HepG2 (cell line): ENCODE results near the gene MED9. TPM values are rescaled to one million over a fixed set of nuclear protein-coding genes. Genes with fewer than 3 reads are reported as not detected.

Source experiments
- EED ChIP-seq: sonication (generic); formaldehyde crosslinking; IDR thresholded peaks from 2 replicates; pipeline ENCODE4 v1.5.0; 2020; ENCODE audit warnings: mild to moderate bottlenecking, missing genetic modification reagents
- FOSL2 ChIP-seq: sonication (generic); formaldehyde crosslinking; IDR thresholded peaks from 2 replicates; pipeline ENCODE4 v1.4.0; 2020; ENCODE audit warnings: missing genetic modification reagents
- FOXA3 ChIP-seq: IDR thresholded peaks from 2 replicates; pipeline ENCODE4 v1.6.1; 2016; ENCODE audit warnings: missing genetic modification reagents, missing compliant biosample characterization
- IRF9 ChIP-seq: sonication (generic); formaldehyde crosslinking; IDR thresholded peaks from 2 replicates; pipeline ENCODE4 v1.8.0; 2022; ENCODE audit warnings: missing genetic modification reagents, mild to moderate bottlenecking, borderline replicate concordance
- KLF11 ChIP-seq: IDR thresholded peaks from 2 replicates; pipeline ENCODE4 v1.6.1; 2016; ENCODE audit warnings: missing compliant biosample characterization
- MTF2 ChIP-seq: sonication (generic); formaldehyde crosslinking; IDR thresholded peaks from 2 replicates; pipeline ENCODE4 v1.5.0; 2020; ENCODE audit warnings: missing genetic modification reagents, borderline replicate concordance
- RFX1 ChIP-seq: fragments of 450-650 bp; IDR thresholded peaks from 2 replicates; pipeline ENCODE4 v1.6.1; 2017
- SKI ChIP-seq: fragments of 450-650 bp; IDR thresholded peaks from one replicate; pipeline ENCODE4 v1.6.1; 2018; ENCODE audit warnings: mild to moderate bottlenecking; ENCODE audit not compliant: partially characterized antibody
- SMAD3 ChIP-seq: sonication (generic); formaldehyde crosslinking; IDR thresholded peaks from 2 replicates; pipeline ENCODE4 v1.4.0; 2020; ENCODE audit warnings: missing genetic modification reagents
- SOX5 ChIP-seq: IDR thresholded peaks from 2 replicates; pipeline ENCODE4 v1.6.1; 2016; ENCODE audit warnings: borderline replicate concordance
- TFE3 ChIP-seq: IDR thresholded peaks from 2 replicates; pipeline ENCODE4 v1.6.1; 2016
- TRAFD1 ChIP-seq: sonication (generic); formaldehyde crosslinking; IDR thresholded peaks from 2 replicates; pipeline ENCODE4 v1.5.1; 2020; ENCODE audit warnings: missing genetic modification reagents, mild to moderate bottlenecking, borderline replicate concordance
- ZNF101 ChIP-seq: sonication (generic); formaldehyde crosslinking; IDR thresholded peaks from 2 replicates; pipeline ENCODE4 v1.4.0; 2020; ENCODE audit warnings: mild to moderate bottlenecking, low read depth, missing genetic modification reagents, borderline replicate concordance
- ZNF263 ChIP-seq: sonication (generic); formaldehyde crosslinking; IDR thresholded peaks from 2 replicates; pipeline ENCODE4 v1.4.0; 2020; ENCODE audit warnings: missing genetic modification reagents
- ZNF605 ChIP-seq: sonication (generic); formaldehyde crosslinking; IDR thresholded peaks from 2 replicates; pipeline ENCODE4 v1.8.0; 2022; ENCODE audit warnings: mild to moderate bottlenecking, missing genetic modification reagents
- ZNF614 ChIP-seq: IDR thresholded peaks from 2 replicates; pipeline ENCODE4 v1.6.1; 2018; ENCODE audit warnings: missing biosample characterization, missing genetic modification reagents, inconsistent platforms, borderline replicate concordance
- ZNF709 ChIP-seq: sonication (generic); formaldehyde crosslinking; IDR thresholded peaks from 2 replicates; pipeline ENCODE4 v1.5.0; 2020; ENCODE audit warnings: mild to moderate bottlenecking, missing genetic modification reagents
- ZNF770 ChIP-seq: sonication (generic); formaldehyde crosslinking; IDR thresholded peaks from 2 replicates; pipeline ENCODE4 v1.5.0; 2020; ENCODE audit warnings: mild to moderate bottlenecking, missing genetic modification reagents
- ZNF792 ChIP-seq: IDR thresholded peaks from 2 replicates; pipeline ENCODE4 v1.6.1; 2016
- ZNF839 ChIP-seq: sonication (generic); formaldehyde crosslinking; IDR thresholded peaks from 2 replicates; pipeline ENCODE4 v1.4.0; 2020; ENCODE audit warnings: missing genetic modification reagents, mild to moderate bottlenecking, borderline replicate concordance
- polyA plus RNA-seq, 8 experiments: library from polyadenylated mRNA; depleted of rRNA in 3 of 8; stranded (reverse) in 7 of 8; unstranded in 1 of 8; fragments of >200 nt; fragmentation: Illumina TruSeq in 4 of 8; extraction: Trizol in 4 of 8; gene quantifications; 2 replicates each; pipeline versions ENCODE4 v1.2.1 to v1.2.3, GENCODE V29; 2011 to 2016; ENCODE audit warnings: low read depth in 4 of 8, missing spikeins in 1 of 8, mixed read lengths in 1 of 8; ENCODE audit not compliant: insufficient read depth in 1 of 8
- total RNA-seq, 5 experiments: library from RNA; depleted of rRNA; stranded (reverse); fragments of >200 nt; fragmentation: Illumina TruSeq; extraction: Trizol; gene quantifications; 2 replicates each; pipeline ENCODE4 v1.2.3, GENCODE V29; 2016; ENCODE audit warnings: low read depth in 1 of 5
- TF ChIP-seq, protein P1 (sequence below): sonication (generic); formaldehyde crosslinking; IDR thresholded peaks from 2 replicates; pipeline ENCODE4 v1.8.1; 2023; ENCODE audit warnings: missing genetic modification reagents, inconsistent platforms, borderline replicate concordance

The MED9 gene
- total and polyA plus RNA-seq, 2 of the 13 experiments (the other 11 are each of a cell fraction or from before 2014, with no cell fraction given): 11.9 to 15.1 TPM

DNA sequence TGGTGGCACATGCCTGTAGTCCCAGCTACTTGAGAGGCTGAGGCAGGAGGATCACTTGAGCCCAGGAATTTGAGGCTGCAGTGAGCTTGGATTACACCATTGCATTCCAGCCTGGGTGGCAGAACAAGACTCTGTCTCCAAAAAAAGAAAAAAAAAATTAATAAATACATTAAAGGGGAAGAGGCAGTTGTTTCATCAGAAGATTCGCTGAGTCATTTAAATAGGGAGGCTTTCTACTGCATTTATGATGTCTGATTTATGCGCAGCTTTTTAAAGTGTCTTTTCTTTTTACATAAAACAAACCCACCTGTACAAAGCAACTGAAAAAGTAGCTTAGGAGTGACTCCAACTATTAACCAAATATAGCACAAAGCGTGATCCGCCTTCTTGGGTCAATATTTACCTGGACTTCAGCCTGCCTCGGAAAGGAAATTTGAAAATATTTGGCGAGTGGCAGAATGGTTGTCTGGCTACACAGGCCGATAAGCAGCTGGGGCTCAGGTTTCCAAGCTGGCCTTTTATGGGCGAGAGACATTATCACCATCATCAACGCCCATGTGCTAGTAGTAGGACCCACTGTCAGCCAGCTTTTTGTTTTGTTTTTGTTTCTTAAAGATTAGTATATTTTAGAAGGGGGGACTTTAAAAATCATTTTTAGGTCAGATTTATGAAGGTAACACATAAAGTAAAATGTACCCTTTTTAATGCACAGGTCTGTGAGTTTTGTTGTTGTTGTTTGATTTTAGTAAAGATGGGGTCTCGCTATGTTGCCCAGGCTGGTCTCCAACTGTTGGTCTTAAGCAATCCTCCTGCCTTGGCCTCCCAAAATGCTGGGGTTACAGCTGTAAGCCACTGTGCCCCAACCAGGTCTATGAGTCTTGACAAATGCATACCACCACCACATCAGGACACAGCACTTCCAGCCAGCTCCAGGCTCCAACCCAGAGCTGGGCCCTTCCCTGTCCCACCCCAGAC is 61.9 kb downstream of the MED9 start (continued):
- TF ChIP-seq MTF2: no peak
- no peak for TF ChIP-seq ZNF101 (CRISPR knock-in tag)
- no peak for TF ChIP-seq EED
- peak; percentile 96 for TF ChIP-seq SKI
- TF ChIP-seq FOSL2 (CRISPR knock-in tag): peak; percentile 81
- TF ChIP-seq ZNF263 (CRISPR knock-in tag): peak; percentile 52; the same call in 1 of the 2 replicates
- no peak for TF ChIP-seq TRAFD1 (CRISPR knock-in tag)
- peak; percentile 94 for TF ChIP-seq SOX5
- 0 out of 2 replicates have a peak, but pooled peaks have one; percentile 62 for TF ChIP-seq ZNF792 (CRISPR knock-in tag)
- no peak for TF ChIP-seq IRF9 (CRISPR knock-in tag)
- no peak for TF ChIP-seq ZNF709
- TF ChIP-seq ZNF605: 0 out of 2 replicates have a peak, but pooled peaks have one; percentile 42
- peak; percentile 100 for TF ChIP-seq ZNF770 (CRISPR knock-in tag)
- peak; percentile 41; the same call in 1 of the 2 replicates for TF ChIP-seq RFX1
- peak; percentile 64; the same call in 1 of the 2 replicates for TF ChIP-seq KLF11 (CRISPR knock-in tag)
- TF ChIP-seq TFE3 (CRISPR knock-in tag): peak; percentile 89
- TF ChIP-seq FOXA3 (CRISPR knock-in tag): peak; percentile 99
- peak; percentile 76; the same call in 1 of the 2 replicates for TF ChIP-seq ZNF614
- TF ChIP-seq, protein P1, sequence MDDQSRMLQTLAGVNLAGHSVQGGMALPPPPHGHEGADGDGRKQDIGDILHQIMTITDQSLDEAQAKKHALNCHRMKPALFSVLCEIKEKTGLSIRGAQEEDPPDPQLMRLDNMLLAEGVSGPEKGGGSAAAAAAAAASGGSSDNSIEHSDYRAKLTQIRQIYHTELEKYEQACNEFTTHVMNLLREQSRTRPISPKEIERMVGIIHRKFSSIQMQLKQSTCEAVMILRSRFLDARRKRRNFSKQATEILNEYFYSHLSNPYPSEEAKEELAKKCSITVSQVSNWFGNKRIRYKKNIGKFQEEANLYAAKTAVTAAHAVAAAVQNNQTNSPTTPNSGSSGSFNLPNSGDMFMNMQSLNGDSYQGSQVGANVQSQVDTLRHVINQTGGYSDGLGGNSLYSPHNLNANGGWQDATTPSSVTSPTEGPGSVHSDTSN (CRISPR knock-in tag): no peak
- TF ChIP-seq SMAD3 (CRISPR knock-in tag): peak; percentile 77; the same call in 1 of the 2 replicates
- TF ChIP-seq ZNF839 (CRISPR knock-in tag): no peak
